Activated CD8-positive, alpha-beta memory T cell treated with anti-CD3 and anti-CD28 coated beads for 4 hours (primary cell): ENCODE results near the gene DARS1.

Experiments used
- DNase-seq, 2 donors: peaks; one replicate each; pipeline ENCODE4 v3.0.0-alpha.2; 2020; ENCODE audit warnings: low read depth in 2 of 2

DARS1 gene

DNA sequence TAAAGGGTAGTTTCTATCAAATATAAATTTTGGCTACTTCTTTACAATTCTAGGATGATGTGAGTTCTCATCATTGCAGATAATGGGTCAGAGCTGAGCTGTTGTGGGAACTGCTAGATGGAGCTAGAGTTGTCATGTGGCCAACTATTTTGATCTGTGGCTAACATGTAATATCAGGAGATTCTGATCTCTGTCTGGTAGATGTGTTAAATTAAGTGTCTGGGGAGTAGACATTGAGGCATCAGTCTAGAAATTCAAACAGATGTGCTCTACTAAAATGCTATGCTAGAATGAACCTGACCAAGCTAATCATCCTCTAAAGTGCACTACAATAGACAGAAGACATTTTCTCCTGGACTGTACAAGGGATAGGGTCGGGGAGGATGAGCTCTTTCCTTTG is 30.3 kb upstream of the DARS1 start:
- no peak for DNase-seq

DNA sequence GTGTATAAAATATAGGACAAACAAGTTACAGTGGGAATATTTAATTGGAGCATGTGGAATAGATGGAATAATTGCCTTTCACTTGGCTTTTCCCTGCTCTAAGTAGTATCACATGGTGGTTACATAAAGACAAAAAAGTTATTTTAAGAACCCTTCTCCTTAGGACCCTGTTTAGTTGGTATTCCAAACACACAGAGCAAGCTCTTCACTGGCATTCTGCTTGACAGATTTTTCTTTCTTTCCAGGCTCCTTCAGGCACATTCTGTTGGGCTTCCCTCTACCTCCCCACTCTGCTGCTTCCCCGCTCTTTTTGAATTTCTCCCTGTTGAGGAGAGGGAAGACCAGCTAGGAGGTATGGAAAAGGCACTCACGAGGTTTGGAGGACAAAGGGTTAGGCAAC is 29.0 kb upstream of the DARS1 start:
- no peak for DNase-seq

DNA sequence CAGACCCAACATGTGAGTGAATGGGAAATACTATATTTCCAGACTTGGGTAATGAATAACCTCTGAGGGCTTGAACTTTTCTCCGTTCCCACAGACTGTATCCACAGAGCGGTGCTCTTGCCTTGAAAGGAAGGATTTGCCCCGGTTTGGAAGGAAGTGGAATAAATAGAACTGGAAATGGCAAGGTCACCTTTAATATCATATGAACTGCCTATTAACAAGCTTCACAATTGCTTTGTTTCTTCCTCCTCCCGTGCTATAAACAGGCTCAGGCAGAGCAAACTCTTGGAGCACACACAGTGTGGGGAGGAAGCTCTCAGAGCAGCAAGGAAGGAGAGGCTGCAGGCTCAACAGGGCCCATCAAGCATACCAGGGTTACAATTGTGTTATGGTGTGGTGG is 28.5 kb upstream of the DARS1 start:
- DNase-seq: no peak

DNA sequence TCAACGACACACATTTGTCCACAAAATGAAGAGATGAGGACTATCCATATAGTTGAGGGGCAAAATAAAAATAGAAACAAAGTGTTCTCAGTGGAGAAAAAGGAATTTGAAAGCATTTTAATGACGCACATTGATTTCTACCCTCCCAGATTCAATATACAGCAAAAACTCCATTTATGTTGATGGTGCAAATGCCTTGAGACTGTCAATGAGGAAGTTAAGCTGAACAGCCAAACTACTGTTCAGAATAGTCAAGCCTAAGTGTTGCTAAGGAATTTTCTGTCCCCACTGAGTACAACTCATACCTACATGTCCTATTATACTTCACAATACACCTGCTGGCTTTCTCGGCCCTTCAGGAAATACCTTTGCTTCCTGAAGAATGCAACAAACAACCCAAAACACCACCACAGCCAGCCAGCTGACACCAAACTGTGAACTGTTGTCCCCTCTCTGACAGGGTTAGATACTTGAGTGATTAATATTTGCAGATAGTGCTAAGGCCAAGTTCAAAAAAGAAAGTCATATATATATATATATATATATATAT is 27.8 kb upstream of the DARS1 start:
- DNase-seq: no peak

DNA sequence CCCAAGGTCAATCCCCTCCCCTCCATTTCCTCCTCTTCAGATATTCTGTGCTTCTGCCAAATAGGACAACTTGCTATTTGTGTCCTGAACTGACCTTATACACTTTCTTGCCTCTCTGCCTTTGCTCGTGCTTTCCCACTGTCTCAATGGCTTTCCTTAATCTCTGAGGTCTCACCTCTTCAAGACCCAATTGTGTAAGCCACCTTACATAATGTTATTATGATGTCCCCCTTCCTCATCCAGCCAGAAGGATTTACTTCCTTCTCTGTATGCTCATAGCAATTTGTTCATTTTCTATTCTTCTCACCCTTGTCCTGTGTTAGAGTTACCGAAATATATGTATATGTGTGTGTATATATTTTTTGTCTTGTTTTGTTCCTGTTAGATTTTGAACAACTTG is 26.9 kb upstream of the DARS1 start:
- DNase-seq: no peak

DNA sequence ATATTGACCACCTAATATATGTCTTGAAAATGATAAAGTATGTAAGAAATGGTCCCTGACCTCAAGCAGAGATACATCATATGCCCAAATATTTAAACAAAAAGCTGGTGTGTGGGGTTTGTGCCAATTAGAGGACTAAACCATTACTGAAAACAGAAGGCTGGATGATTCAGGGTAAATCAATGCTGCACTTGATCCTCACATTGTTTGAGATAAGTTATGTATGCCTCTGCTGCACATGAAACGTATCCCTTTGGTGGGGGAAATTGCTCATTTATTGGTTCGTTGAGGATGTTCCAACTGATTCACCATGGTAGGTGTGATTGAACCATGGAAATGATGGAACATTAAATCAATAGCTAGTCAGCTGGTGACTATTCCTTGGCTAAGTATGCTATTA is 24.7 kb upstream of the DARS1 start:
- DNase-seq: no peak

DNA sequence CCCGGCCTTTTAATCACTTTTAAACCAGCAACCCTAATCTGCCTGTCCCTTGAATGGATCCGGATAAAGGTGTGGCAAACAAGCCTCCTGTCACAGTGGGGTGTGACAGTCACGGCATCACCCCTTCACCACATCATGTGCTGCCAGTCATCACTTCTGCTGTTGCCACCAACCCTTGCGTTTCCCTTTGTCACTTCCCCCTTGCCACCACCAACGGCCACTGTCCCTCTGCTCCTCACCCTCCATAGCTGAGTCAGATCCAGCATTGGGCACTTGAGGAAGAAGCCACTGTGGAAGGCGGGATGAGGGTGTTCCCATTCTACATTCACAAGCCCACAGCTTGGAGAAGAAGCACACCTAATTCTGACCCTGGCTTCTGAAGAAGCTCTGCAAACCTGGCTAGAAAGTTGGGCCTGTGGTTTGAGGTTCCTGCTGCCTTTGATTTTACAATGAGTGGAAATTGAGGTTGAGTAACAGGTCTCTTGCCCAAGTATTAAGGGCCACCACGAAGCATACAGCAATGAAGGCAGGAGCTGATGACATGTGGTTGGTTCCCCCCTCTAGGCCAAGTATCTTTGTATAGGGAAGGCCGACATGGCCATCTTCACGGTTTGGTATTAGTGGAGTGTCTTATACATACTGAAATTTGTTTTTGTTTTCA is 22.9 kb upstream of the DARS1 start:
- peak; percentile 36 to 39 for DNase-seq

DNA sequence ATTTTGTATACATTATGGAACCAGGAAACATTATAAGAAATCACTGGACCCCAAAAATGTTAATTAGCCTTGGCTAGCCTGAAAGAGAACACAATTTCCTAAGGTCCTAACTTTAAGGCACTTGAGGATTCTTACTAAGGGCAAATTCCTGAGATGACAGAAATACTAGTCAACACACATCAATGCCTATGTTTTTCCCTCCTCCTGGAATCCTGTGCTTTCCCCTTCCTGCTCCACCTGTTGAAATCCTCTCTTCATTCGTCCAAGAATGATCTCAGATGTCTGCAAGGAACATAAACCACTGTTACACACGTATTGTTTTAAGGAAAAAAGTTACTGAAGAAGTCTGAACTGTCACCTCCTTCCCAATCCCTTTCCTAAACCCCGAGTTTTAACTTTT is 21.2 kb upstream of the DARS1 start:
- no peak for DNase-seq

DNA sequence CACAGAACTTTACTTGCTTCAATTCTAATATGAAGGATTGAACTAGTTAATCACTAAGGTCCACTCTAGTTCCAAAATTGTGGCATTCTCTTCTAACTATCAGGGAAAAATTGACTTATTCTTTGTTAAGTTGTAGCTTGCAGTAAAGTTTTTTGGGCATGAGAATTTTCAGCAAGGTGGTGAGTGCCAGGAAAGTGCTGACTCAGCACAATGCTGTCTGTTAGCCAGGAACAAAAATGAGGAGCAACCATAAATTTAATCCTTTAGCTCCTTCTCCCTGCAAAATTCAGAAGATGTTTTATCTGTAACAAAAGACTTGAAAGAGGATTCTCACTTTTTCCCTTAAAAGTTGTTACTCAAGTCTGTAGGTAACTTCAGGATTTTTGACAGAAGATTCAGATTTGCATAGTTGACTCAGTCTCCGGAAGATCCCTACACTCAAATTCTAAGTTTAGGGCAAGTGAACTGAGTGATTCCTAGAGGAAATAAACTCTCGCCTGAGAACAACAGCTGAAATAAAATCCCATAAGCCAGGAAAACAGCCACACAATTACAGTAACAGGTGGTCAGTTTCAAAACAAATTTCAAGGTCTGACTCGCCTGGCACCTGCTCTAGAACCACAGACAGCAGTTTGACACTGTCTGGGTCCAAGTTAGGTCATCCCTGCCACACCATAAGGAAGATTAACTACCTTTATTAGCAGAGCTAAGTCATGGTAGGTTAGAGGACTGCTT is 20.2 kb upstream of the DARS1 start:
- no peak for DNase-seq

DNA sequence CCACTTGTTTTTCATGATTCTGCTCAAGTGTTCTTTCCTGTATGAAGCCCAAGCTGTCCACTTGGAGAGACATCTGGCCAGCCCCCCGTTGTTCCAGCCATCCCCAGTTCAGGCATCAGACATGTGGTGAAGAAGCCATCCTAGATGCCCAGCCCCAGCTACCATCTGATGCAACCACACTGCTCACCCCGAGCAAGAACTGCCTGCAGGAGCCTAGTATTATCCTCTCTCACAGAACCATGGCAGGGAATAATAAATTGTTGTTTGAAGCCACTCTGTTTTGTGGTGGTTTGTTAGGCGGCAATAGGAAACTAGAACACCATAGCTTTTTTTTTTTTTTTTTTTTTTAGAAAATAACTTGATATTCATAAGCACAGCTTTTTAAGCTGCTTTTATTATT is 19.5 kb upstream of the DARS1 start:
- no peak for DNase-seq

DNA sequence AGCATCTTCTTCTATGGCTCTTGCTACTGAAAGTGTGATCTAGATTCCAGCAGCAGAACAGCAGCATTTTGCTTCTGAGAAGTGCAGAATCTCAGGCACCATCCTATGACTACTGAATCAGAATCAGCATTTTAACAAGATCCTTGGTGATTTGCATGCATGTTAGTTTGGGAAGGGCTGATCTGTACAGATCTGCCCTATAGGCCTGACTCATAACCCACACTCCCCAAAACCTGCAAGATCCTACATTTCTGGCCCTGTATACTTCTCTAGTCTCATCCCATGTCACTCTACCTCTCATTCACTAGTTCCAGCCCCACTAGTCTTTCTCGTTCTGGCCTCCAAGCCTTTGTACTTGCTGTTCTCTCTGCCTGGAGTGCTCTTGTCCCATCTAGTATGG is 15.7 kb upstream of the DARS1 start:
- no peak for DNase-seq

DNA sequence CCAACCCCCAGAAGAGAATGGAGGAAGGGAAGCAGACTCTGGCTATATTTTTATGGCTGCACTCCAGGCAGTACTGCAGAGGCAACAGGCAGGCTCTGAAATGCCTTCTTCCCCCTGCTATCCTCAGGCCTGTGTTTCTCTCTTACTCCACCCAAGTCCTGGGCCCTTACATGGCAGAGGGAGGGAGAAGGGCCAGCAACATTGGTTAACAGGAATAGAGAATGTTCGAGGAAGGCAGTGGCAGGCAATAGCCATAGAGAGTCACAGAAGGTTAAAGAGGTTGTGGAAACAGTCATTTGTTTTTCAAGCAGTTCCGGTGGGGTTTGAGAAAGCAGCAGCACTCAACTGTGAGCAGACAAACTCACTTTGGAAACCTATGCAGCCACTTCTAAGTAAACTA is 15.1 kb upstream of the DARS1 start:
- no peak for DNase-seq

DNA sequence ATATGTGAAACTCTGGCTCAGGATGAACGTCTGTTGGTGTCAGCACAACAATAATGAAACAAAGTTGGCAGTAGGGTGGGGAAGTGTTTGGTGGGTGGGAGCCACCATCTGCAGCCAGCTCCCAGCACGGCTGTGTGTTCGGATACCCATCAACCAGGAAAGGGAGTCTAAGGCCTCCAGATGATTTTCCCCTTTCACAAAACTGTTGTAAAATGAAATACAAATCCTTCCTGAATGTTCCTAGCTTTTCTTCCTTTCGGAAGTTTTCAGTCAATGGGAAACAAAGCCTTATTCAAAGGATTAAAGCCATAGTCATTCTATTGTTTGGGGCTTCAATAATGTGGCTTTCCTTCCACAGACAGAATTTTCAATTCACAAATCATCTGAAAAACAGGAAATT is 14.5 kb upstream of the DARS1 start:
- no peak for DNase-seq

DNA sequence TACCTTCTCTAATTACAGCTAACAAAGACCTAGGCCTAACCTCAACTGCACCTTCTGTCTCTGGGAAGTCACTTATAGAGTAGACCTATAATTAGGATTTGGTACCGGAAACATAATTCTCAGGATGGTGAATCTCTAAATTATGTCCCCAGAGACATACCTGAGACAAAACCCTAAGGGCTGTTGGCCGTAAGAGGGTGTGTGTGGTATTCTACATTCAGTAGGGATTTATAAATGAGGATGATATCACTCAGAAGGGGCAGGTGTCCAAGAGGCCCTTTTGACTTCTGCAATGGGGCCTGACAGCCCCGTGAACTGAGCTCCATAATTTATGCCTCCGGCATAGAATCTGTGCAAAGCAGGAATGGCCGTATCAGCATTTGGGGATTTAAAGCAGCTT is 13.5 kb upstream of the DARS1 start:
- DNase-seq: no peak

DNA sequence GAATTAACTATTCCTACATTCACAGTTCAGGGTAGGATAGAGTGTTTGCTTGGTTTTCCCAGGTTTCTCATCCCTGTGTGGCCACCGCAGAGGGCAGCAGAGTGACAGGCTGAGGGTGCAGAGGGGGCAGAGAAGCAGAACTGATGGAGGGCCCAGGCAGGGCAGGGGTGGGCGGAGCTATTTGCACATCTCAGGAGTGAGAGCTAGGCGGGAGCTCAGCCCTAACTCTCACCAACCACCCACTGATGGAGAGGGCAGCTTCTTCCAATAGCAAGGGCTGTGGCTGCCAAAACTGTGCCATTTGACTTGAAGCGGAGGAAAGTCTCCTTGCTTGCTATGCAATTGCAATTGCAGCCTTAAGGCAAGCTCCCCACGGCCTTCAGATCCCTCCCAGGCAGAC is 12.0 kb upstream of the DARS1 start:
- DNase-seq: peak in 1 of 2 donors; percentile 6

DNA sequence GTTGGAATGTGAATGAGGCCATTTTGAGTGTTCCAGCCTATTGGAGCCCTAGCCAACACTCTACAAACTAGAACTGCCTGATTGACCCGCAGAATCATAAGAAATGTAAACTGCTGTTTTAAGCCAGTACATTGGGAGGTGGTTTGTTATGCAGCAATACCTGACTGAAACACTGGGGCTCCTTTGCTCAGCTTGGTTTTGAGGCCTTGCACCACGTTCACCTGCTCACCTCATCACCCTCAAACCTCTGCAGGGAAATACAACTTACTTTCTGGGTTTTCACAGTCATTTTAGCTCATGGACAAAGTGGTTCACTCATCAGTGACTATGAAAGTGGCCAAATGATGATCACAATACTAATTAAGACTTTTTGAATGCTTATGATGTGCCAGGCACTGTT is 10.9 kb upstream of the DARS1 start:
- no peak for DNase-seq

DNA sequence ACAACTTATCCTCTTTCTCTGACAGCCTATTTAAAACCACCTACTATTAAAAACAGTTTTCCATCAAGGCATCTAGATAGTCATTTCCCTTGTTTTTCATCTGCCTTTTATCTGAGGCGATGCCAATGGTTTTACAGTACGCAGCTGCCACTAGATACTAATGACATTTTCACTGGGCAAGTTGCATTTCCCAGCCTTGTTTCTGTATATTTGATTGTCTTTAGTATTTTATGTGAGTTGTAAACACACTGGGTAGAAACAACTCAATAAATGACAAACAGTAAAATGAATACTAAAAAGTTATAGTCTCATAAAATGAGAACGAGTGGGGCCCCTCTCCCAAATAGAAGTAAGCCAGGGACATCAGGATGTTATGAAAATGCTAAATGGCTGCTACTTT is 8.9 kb upstream of the DARS1 start:
- no peak for DNase-seq

DNA sequence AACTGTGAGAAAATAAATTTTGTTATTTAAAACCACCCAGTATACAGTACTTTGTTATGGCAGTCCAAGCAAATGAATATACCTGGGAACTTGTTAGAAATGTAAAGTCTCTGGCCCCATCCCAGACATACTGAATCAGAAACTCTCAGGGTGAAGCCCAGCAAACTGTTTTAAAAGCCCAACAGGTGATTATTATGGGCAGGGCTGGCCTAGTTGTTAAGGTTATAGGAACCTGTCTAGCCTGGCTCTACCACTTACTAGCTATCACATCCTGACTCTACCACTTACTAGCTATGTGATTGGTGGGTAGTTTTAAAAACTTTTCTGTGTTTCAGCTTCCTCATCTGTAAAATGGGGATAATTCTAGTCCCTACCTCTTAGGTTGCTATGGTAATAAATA is 8.0 kb upstream of the DARS1 start:
- no peak for DNase-seq

DNA sequence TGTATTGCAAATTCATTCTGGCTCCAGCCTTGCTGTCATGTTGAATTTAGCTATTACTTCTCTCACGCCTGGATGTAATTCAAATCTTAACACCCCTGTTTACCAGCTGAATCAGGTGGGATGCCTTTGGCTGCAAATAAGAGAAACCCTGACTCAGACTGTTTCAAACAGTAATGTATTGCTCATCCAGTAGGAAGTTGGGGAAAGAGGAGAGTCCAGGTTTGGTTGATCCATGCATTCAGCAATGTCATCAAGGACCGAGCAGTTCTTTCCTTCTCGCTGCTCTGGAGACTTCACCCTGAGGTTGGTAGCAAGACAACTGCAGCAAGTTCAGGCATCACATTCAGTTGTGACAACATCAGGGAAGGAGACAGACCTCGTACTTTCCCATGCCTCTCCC is 6.4 kb upstream of the DARS1 start:
- no peak for DNase-seq

DNA sequence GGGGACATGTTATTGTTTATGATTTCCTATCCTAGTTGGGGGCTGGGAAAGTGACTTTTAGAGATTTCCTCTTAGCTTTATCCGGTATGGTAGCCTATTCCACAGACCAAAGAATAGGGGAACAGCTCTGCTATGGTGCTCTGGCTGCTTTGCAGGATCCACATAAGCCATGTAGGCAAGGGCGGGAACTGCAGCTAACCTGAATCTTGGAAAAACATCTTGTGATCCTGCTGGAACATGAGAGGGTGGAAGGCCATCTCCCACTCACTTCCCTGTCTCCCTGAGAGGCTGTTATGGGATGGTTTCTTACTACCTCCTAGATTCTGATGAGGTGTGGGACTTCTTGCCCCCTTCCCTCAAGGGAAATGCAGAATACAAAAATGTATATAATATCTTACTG is 2.0 kb upstream of the DARS1 start:
- DNase-seq: no peak

DNA sequence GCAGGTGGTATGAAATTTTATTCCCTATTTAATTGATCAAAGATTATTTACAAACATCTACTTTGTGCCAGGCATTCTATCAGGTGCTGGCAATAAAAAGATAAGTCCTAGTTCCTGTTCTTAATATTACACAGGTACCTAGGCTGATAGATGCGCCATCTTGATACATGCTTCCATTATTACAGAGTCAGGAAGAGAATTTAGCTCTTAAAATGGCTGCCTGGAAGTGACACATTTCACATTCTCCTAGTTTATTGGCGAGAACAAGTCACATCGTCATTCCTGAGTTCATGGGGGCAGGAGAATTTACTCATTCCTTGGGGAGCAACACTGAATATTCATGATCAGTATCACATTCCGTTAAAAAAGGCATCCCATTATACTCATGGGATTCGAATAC is 1.1 kb upstream of the DARS1 start:
- DNase-seq: no peak

DNA sequence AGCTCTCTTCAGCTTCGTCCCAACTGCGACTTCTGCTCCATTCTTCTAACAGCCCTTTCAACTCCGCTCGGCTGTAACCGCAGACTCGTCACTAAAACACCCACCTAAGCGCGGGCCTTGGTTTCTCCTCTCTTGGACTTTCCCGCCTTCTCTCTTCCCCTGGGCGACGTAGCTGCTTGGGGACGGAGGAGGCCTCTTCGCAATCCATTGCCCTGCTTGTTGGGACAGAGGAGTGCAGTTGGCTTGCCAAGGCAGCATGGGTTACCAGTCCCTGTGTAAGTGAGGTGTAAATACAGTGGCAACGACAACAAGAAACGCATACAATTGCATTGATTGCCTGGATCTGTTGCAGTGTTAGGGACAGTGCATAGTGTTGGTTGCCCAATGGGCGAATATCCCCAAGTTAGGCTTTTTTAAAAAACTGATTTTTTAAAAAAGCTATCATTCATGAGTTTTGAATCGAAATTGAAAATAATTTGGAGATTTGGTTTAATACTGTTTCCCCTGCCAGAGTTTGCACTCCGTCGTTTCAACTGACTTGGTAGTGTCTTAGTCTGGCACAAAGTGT is 484 bp upstream of the DARS1 start:
- DNase-seq: peak; percentile 52 to 61
